K562 (cell line): Measurements from ENCODE around the gene RCOR3. TPM values are rescaled to one million over a fixed set of nuclear protein-coding genes. Genes with fewer than 3 reads are reported as not detected.
A peak's percentile ranks its signal among the peaks of the same experiment; 100 is the strongest.

Experiments
- CBX3 ChIP-seq, 2 experiments: IDR thresholded peaks; 1 replicate in 1 of 2; 2 replicates in 1 of 2; pipeline ENCODE4 v1.6.1; 2012; ENCODE audit warnings: inconsistent platforms in 2 of 2, low read length in 2 of 2, borderline replicate concordance in 1 of 2, control low read depth in 1 of 2
- CREM ChIP-seq: IDR thresholded peaks from 2 replicates; pipeline ENCODE4 v1.6.1; 2014; ENCODE audit warnings: antibody characterized with exemption, low read depth
- FOXP4 ChIP-seq: sonication (generic); formaldehyde crosslinking; IDR thresholded peaks from 2 replicates; pipeline ENCODE4 v1.8.0; 2022; ENCODE audit warnings: mild to moderate bottlenecking, missing genetic modification reagents, borderline replicate concordance
- HCFC1 ChIP-seq: IDR thresholded peaks from 2 replicates; pipeline ENCODE4 v1.6.1; 2012; ENCODE audit warnings: low read depth, low read length, improper control_type of control experiment
- JUND ChIP-seq, 2 experiments: IDR thresholded peaks; 2 replicates in 1 of 2; 3 replicates in 1 of 2; pipeline ENCODE4 v1.6.1; 2011; ENCODE audit warnings: borderline replicate concordance in 2 of 2, low read depth in 2 of 2, low read length in 2 of 2, improper control_type of control experiment in 1 of 2, missing biosample characterization in 1 of 2, missing genetic modification characterization in 1 of 2, missing genetic modification reagents in 1 of 2
- RBBP5 ChIP-seq: fragments of 200-600 bp; sonication (generic); IDR thresholded peaks from 2 replicates; pipeline ENCODE4 v1.6.1; 2012; ENCODE audit warnings: borderline replicate concordance, mild to moderate bottlenecking, low read length, control low read depth, inconsistent platforms; ENCODE audit not compliant: insufficient read depth, poor library complexity, severe bottlenecking
- RBM25 ChIP-seq: fragments of 200-400 bp; formaldehyde crosslinking; IDR thresholded peaks from 2 replicates; pipeline ENCODE4 v1.6.1; 2018; ENCODE audit warnings: low read length, low read depth, moderate library complexity; ENCODE audit not compliant: severe bottlenecking
- RNF2 ChIP-seq: sonication (generic); IDR thresholded peaks from 2 replicates; pipeline ENCODE4 v1.6.1; 2016
- RREB1 ChIP-seq: fragments of 250-450 bp; sonication (Bioruptor Pico); IDR thresholded peaks from 2 replicates; pipeline ENCODE4 v1.4.0; 2020
- YY1 ChIP-seq, 3 experiments: IDR thresholded peaks; 2 replicates each; pipeline ENCODE4 v1.6.1; 2011; ENCODE audit warnings: low read length in 2 of 3, mild to moderate bottlenecking in 2 of 3, moderate library complexity in 2 of 3, borderline replicate concordance in 1 of 3, control low read depth in 1 of 3, low read depth in 1 of 3; ENCODE audit not compliant: insufficient read depth in 3 of 3, insufficient replicate concordance in 2 of 3, control insufficient read depth in 1 of 3, insufficient read length in 1 of 3; ENCODE audit errors: extremely low read depth in 1 of 3
- ZEB2 ChIP-seq: fragments of 450-650 bp; IDR thresholded peaks from 2 replicates; pipeline ENCODE4 v1.6.1; 2016
- ZNF23 ChIP-seq: fragments of 250-450 bp; sonication (Bioruptor Pico); IDR thresholded peaks from 2 replicates; pipeline ENCODE4 v1.4.0; 2020; ENCODE audit warnings: mild to moderate bottlenecking
- ZNF518B ChIP-seq: fragments of 250-450 bp; sonication (Bioruptor Pico); IDR thresholded peaks from 2 replicates; pipeline ENCODE4 v1.5.0; 2021; ENCODE audit warnings: mild to moderate bottlenecking, moderate library complexity
- polyA plus RNA-seq, 8 experiments: library from polyadenylated mRNA; depleted of rRNA in 4 of 8; stranded (reverse) in 5 of 8; unstranded in 3 of 8; fragments of >200 nt; fragmentation: Nextera tagmentation in 2 of 8; fragmentation: Illumina TruSeq in 1 of 8; extraction: Ambion mirVana in 2 of 8; extraction: Trizol in 1 of 8; gene quantifications; 2 replicates each; pipeline versions ENCODE4 v1.2.1 to v1.2.3, GENCODE V29; 2011 to 2014; ENCODE audit warnings: inconsistent platforms in 1 of 8, missing spikeins in 1 of 8
- total RNA-seq, 7 experiments: library from RNA; depleted of rRNA in 6 of 7; stranded (reverse); fragments of >200 nt in 6 of 7; fragmentation: Illumina TruSeq in 2 of 7; extraction: Trizol in 2 of 7; gene quantifications; 2 replicates each; pipeline versions ENCODE4 v1.2.1 to v1.2.3, GENCODE V29; 2011 to 2021; ENCODE audit warnings: low replicate concordance in 1 of 7

The RCOR3 gene
- total and polyA plus RNA-seq, 9 of the 15 experiments (the other 6 are each of a cell fraction or from before 2014, with no cell fraction given), result 9.7 to 42.7 (median 29.5) TPM

DNA sequence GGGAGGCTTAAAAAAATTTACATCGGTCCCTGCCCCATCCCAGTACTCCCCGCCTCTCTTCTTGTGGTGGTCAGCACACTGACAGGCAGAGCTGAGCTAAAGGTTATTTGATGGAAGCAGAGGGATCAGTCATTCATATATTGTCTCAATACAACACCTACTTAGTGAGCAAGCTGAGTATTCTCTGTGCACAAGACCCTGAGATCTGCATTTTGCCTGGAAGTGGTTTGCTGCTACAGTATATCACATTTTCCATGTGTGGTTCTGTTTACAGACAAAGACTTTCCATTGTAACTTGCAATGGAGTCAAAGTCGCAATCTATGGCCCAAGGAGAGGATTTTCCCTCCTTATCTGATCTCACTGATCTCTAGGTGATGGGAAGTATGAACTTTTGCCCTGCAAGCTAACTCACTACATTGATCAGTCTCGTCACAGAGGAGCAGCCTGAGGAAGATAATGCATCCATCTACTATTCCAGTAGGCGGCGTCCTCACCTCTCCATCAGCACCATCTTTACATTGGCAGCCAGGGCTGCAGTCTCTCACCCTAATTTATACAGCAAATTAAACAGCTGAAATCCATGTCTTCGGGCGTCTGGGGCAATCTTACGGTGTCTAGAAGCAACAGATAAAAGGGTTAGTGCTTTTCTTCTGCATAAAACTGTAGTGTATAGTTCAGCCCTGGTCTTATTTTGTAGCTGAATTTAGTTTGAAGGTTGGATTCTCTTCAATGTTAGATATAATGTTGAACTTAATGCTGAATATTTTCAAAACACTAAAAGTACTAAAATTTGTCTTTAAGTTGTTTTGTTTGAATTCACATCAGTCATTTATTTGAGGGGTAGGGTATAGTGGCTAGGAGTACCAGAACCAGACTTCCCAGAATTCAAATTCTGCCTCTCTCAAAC is 64.2 kb downstream of the RCOR3 start (continued):
- TF ChIP-seq ZNF518B (CRISPR knock-in tag), result no peak
- TF ChIP-seq FOXP4 (CRISPR knock-in tag), result no peak
- no peak for TF ChIP-seq ZEB2
- no peak for TF ChIP-seq RBBP5
- 0 out of 2 replicates have a peak, but pooled peaks have one; percentile 4 for TF ChIP-seq HCFC1
- no peak for TF ChIP-seq CBX3 (IDR thresholded peaks at IDR 0.05; ENCODE audit: borderline replicate concordance in 1 of 2, low read length in 2 of 2)
- TF ChIP-seq ZNF23 (CRISPR knock-in tag), result no peak
- 0 out of 2 replicates have a peak, but pooled peaks have one; percentile 25 for TF ChIP-seq RREB1
- TF ChIP-seq RBM25, result no peak
- TF ChIP-seq CREM, result 0 out of 2 replicates have a peak, but pooled peaks have one; percentile 72
- no peak for TF ChIP-seq RNF2
- peak in 2 of 3 experiments; percentile 49 to 61 for TF ChIP-seq YY1 (IDR thresholded peaks at IDR 0.05; ENCODE audit: borderline replicate concordance in 1 of 3, control insufficient read depth in 1 of 3, extremely low read depth in 1 of 3, insufficient read depth in 3 of 3, insufficient read length in 1 of 3, insufficient replicate concordance in 2 of 3, low read depth in 1 of 3, low read length in 2 of 3)
- TF ChIP-seq JUND (IDR thresholded peaks at IDR 0.05; ENCODE audit: borderline replicate concordance, low read depth, low read length), result no peak
- peak; percentile 41; the same call in 1 of the 3 replicates for TF ChIP-seq JUND (tag; IDR thresholded peaks at IDR 0.05; ENCODE audit: borderline replicate concordance, low read depth, low read length)
